Liver (tissue), 9 donors: Measurements from ENCODE around the gene CRYZL1. TPM values are rescaled to one million over a fixed set of nuclear protein-coding genes. Genes with fewer than 3 reads are reported as not detected.

ENCODE experiments used
- DNase-seq: peaks from one replicate; pipeline ENCODE4 v3.0.0-alpha.2; 2017; ENCODE audit warnings: low spot score
- H3K27ac ChIP-seq, 2 donors: one replicate each; pipeline ENCODE4 v1.7.0; 2013; ENCODE audit warnings: inconsistent platforms in 2 of 2, low read length in 2 of 2, control low read depth in 1 of 2, low read depth in 1 of 2, mild to moderate bottlenecking in 1 of 2
- H3K27me3 ChIP-seq, 4 donors: one replicate each; pipeline versions ENCODE4 v1.6.1 to v1.7.0; 2013; ENCODE audit warnings: low read length in 3 of 4, inconsistent platforms in 1 of 4, mild to moderate bottlenecking in 1 of 4, moderate library complexity in 1 of 4; ENCODE audit not compliant: control insufficient read depth in 4 of 4, insufficient read depth in 4 of 4
- H3K36me3 ChIP-seq, 4 donors: one replicate each; pipeline versions ENCODE4 v1.6.1 to v1.7.0; 2013; ENCODE audit warnings: low read length in 3 of 4, mild to moderate bottlenecking in 3 of 4, low read depth in 1 of 4, moderate library complexity in 1 of 4; ENCODE audit not compliant: control insufficient read depth in 4 of 4, insufficient read depth in 3 of 4
- H3K4me1 ChIP-seq, 4 donors: one replicate each; pipeline versions ENCODE4 v1.6.1 to v1.7.0; 2013; ENCODE audit warnings: low read length in 3 of 4, mild to moderate bottlenecking in 3 of 4, moderate library complexity in 1 of 4; ENCODE audit not compliant: control insufficient read depth in 4 of 4, insufficient read depth in 4 of 4
- H3K4me3 ChIP-seq, 3 donors: one replicate each; pipeline versions ENCODE4 v1.6.1 to v1.7.0; 2013; ENCODE audit warnings: low read length in 3 of 3, control low read depth in 1 of 3, low read depth in 1 of 3, mild to moderate bottlenecking in 1 of 3
- H3K9ac ChIP-seq, 2 donors: one replicate each; pipeline ENCODE4 v1.7.0; 2013; ENCODE audit warnings: low read length in 2 of 2, mild to moderate bottlenecking in 2 of 2, moderate library complexity in 2 of 2, control low read depth in 1 of 2, low read depth in 1 of 2
- H3K9me3 ChIP-seq, 4 donors: one replicate each; pipeline versions ENCODE4 v1.6.1 to v1.7.0; 2013; ENCODE audit warnings: low read length in 3 of 4; ENCODE audit not compliant: control insufficient read depth in 4 of 4
- FOXA1 ChIP-seq: IDR thresholded peaks from 2 replicates; pipeline ENCODE4 v1.6.1; 2016; ENCODE audit warnings: antibody characterized with exemption
- FOXA2 ChIP-seq: IDR thresholded peaks from 2 replicates; pipeline ENCODE4 v1.6.1; 2016; ENCODE audit warnings: antibody characterized with exemption
- GABPA ChIP-seq, 2 donors: IDR thresholded peaks in 1 of 2; conservative IDR thresholded peaks in 1 of 2; 2 replicates each; pipeline ENCODE4 v1.6.1; 2016; ENCODE audit warnings: antibody characterized with exemption in 2 of 2, mild to moderate bottlenecking in 1 of 2, moderate library complexity in 1 of 2
- HNF4A ChIP-seq, 2 donors: conservative IDR thresholded peaks; 2 replicates each; pipeline ENCODE4 v1.6.1; 2016; ENCODE audit warnings: antibody characterized with exemption in 2 of 2, mild to moderate bottlenecking in 2 of 2
- JUND ChIP-seq, 2 donors: IDR thresholded peaks; 2 replicates each; pipeline ENCODE4 v1.6.1; 2016; ENCODE audit warnings: antibody characterized with exemption in 2 of 2
- RXRA ChIP-seq, 2 donors: IDR thresholded peaks; 2 replicates each; pipeline ENCODE4 v1.6.1; 2017 to 2018; ENCODE audit warnings: antibody characterized with exemption in 2 of 2, mild to moderate bottlenecking in 1 of 2
- YY1 ChIP-seq: IDR thresholded peaks from 2 replicates; pipeline ENCODE4 v1.6.1; 2016; ENCODE audit warnings: antibody characterized with exemption, mild to moderate bottlenecking
- WGBS: extraction: QIAGEN DNeasy Blood & Tissue Kit; methylation state at CpG from one replicate; pipeline ENCODE4 v1.1.7; 2013; 5-methylcytosine and 5-hydroxymethylcytosine counted together
- polyA plus RNA-seq, 2 donors: library from polyadenylated mRNA; stranded (reverse) in 1 of 2; unstranded in 1 of 2; fragments of 200-250 nt in 1 of 2; fragments of >200 nt in 1 of 2; fragmentation: Nextera tagmentation in 1 of 2; extraction: Ambion mirVana in 1 of 2; gene quantifications; one replicate each; pipeline versions ENCODE4 v1.2.1 to v1.2.3, GENCODE V29; 2013 to 2015
- total RNA-seq, 2 donors: library from RNA; depleted of rRNA; stranded (reverse); fragments of >200 nt; gene quantifications; one replicate each; pipeline ENCODE4 v1.2.3, GENCODE V29; 2014
- TF ChIP-seq, protein P1 (sequence below): IDR thresholded peaks from 2 replicates; pipeline ENCODE4 v1.6.1; 2016; ENCODE audit warnings: antibody characterized with exemption
- TF ChIP-seq, protein P2 (sequence below): IDR thresholded peaks from 2 replicates; pipeline ENCODE4 v1.6.1; 2016; ENCODE audit warnings: antibody characterized with exemption, mild to moderate bottlenecking
- TF ChIP-seq, protein P3 (sequence below): IDR thresholded peaks from 2 replicates; pipeline ENCODE4 v1.6.1; 2016; ENCODE audit warnings: antibody characterized with exemption
- TF ChIP-seq, protein P4 (sequence below): IDR thresholded peaks from 2 replicates; pipeline ENCODE4 v1.6.1; 2016; ENCODE audit warnings: antibody characterized with exemption
- donor health status: healthy.
- donor health status: healthy.
- donor health status: healthy.
- donor health status: healthy.
- donor health status: healthy.

CRYZL1 gene
- total RNA-seq (10 to 100 TPM in 1 of 2 donors, 1 to 10 TPM in 1; 8.3 to 14.7 TPM), polyA plus RNA-seq (10 to 100 TPM in 1 of 2 donors, 1 to 10 TPM in 1; 6.8 to 18.1 TPM)

DNA sequence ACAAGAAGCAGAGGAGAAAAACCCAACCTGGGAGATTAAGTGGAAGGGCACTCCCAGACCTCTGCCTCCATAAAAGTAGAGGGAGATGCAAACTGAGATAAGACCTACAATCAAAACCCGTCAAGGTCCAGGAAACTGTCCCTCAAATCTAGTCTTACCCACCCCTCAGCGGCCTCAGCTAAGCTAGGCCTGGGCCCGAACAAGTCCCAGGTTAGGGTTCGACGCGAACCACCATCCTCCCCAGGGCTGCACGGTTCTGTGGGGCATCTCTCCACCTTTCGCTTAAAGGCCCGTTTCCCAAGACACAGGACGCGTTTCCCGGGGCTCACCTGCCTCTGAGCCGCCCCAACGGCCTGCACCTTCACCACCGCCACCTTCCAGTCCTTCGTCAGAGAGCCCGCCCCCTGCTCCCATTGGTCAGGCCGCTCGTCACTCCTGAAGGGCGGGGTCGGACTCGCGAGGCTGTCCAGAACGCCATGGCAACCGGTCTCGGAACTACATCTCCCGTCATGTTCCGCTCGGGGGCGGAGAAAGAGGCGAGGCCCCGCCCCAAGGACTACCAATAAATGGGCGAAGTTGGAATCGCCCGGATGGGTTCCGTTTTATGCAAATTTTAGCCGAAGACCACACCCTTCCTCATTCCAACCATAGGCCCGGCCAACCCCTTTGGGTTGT lies at the start of gene CRYZL1:
TSS of gene CRYZL1 (minus strand) at position 390 of the 675 bp plus-strand sequence. CDS start 10,190 bp downstream, outside the sequence.
- Histone ChIP-seq H3K4me3 (peak within 1 kb of the TSS; percentile 87 to 98 (median 97)), H3K27ac (peak within 1 kb of the TSS; percentile 92 to 93), H3K9me3 (no peaks in the 10 kb centered on the region), H3K4me1 (peaks cover 8 to 29% (median 21%) of the 10 kb centered on the region in 4 donors), H3K36me3 (no peaks in the 10 kb centered on the region), H3K9ac (peak within 1 kb of the TSS; percentile 57 to 70), H3K27me3 (no peaks in the 10 kb centered on the region)
- under 1% methylated on average over 38 of the region's 38 CpGs for WGBS
- peak; percentile 100 for DNase-seq
- TF ChIP-seq, protein P1, sequence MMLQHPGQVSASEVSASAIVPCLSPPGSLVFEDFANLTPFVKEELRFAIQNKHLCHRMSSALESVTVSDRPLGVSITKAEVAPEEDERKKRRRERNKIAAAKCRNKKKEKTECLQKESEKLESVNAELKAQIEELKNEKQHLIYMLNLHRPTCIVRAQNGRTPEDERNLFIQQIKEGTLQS = no peak
- peak; percentile 59 for TF ChIP-seq YY1
- TF ChIP-seq, protein P2, sequence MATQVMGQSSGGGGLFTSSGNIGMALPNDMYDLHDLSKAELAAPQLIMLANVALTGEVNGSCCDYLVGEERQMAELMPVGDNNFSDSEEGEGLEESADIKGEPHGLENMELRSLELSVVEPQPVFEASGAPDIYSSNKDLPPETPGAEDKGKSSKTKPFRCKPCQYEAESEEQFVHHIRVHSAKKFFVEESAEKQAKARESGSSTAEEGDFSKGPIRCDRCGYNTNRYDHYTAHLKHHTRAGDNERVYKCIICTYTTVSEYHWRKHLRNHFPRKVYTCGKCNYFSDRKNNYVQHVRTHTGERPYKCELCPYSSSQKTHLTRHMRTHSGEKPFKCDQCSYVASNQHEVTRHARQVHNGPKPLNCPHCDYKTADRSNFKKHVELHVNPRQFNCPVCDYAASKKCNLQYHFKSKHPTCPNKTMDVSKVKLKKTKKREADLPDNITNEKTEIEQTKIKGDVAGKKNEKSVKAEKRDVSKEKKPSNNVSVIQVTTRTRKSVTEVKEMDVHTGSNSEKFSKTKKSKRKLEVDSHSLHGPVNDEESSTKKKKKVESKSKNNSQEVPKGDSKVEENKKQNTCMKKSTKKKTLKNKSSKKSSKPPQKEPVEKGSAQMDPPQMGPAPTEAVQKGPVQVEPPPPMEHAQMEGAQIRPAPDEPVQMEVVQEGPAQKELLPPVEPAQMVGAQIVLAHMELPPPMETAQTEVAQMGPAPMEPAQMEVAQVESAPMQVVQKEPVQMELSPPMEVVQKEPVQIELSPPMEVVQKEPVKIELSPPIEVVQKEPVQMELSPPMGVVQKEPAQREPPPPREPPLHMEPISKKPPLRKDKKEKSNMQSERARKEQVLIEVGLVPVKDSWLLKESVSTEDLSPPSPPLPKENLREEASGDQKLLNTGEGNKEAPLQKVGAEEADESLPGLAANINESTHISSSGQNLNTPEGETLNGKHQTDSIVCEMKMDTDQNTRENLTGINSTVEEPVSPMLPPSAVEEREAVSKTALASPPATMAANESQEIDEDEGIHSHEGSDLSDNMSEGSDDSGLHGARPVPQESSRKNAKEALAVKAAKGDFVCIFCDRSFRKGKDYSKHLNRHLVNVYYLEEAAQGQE = no peak
- peak; percentile 58 to 86 for TF ChIP-seq GABPA (IDR thresholded peaks at IDR 0.05 in 1 of 2, conservative IDR thresholded peaks at IDR 0.05 in 1 of 2)
- TF ChIP-seq, protein P3, sequence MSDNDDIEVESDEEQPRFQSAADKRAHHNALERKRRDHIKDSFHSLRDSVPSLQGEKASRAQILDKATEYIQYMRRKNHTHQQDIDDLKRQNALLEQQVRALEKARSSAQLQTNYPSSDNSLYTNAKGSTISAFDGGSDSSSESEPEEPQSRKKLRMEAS = peak; percentile 14
- TF ChIP-seq RXRA (IDR thresholded peaks at IDR 0.05) = no peak
- TF ChIP-seq JUND (IDR thresholded peaks at IDR 0.05) = no peak
- TF ChIP-seq FOXA2 = peak; percentile 36
- TF ChIP-seq FOXA1 = peak; percentile 9
- peak in 1 of 2 donors; percentile 14 for TF ChIP-seq HNF4A (conservative IDR thresholded peaks at IDR 0.05)
- TF ChIP-seq, protein P4, sequence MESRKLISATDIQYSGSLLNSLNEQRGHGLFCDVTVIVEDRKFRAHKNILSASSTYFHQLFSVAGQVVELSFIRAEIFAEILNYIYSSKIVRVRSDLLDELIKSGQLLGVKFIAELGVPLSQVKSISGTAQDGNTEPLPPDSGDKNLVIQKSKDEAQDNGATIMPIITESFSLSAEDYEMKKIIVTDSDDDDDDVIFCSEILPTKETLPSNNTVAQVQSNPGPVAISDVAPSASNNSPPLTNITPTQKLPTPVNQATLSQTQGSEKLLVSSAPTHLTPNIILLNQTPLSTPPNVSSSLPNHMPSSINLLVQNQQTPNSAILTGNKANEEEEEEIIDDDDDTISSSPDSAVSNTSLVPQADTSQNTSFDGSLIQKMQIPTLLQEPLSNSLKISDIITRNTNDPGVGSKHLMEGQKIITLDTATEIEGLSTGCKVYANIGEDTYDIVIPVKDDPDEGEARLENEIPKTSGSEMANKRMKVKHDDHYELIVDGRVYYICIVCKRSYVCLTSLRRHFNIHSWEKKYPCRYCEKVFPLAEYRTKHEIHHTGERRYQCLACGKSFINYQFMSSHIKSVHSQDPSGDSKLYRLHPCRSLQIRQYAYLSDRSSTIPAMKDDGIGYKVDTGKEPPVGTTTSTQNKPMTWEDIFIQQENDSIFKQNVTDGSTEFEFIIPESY = peak; percentile 42

- Histone ChIP-seq H3K9ac (no peak overlapping the region), H3K4me3 (no peak overlapping the region), H3K27ac (no peak overlapping the region), H3K4me1 (peaks cover 0 to 12% (median 4%) of the 10 kb centered on the region in 4 donors), H3K36me3 (no peaks in the 10 kb centered on the region), H3K9me3 (no peaks in the 10 kb centered on the region), H3K27me3 (no peaks in the 10 kb centered on the region)
- TF ChIP-seq, protein P1 = no peak
- TF ChIP-seq, protein P4 = no peak
- TF ChIP-seq GABPA (IDR thresholded peaks at IDR 0.05 in 1 of 2, conservative IDR thresholded peaks at IDR 0.05 in 1 of 2) (no peak), HNF4A (conservative IDR thresholded peaks at IDR 0.05) (peak in 1 of 2 donors; percentile 24), FOXA2 (peak; percentile 17), FOXA1 (no peak)
- 40% methylated on average over 5 of the region's 5 CpGs for WGBS
- no peak for DNase-seq
Measured at GRCh38 chr21:33690874-33691273, 49.3 kb upstream of the CRYZL1 start.
